Measurements from ENCODE around the gene CBX2.

Gene CBX2

GRCh38 chr17:79826841-79827578 lies 49.1 kb downstream of the CBX2 start:
- TF ChIP-seq FOXP2 (optimal IDR thresholded peaks at IDR 0.05; ENCODE audit: borderline replicate concordance, extremely low read depth, extremely low read length, insufficient read depth) (no peak), TAF1 (IDR thresholded peaks at IDR 0.05; ENCODE audit: borderline replicate concordance, insufficient read depth, low read length) (no peak), REST (IDR thresholded peaks at IDR 0.05; ENCODE audit: insufficient read depth in 1 of 2, low read depth in 2 of 2, low read length in 2 of 2) (no peak), POLR2AphosphoS5 (IDR thresholded peaks at IDR 0.05; ENCODE audit: low read depth, low read length) (no peak), SIN3A (IDR thresholded peaks at IDR 0.05; ENCODE audit: borderline replicate concordance, insufficient read depth, low read length) (no peak)

GRCh38 chr17:79829004-79829403 lies 51.1 kb downstream of the CBX2 start:
- TF ChIP-seq REST (IDR thresholded peaks at IDR 0.05; ENCODE audit: insufficient read depth in 1 of 2, low read depth in 2 of 2, low read length in 2 of 2), result 0 out of 4 replicates have a peak, but pooled peaks of 1 of the 2 experiments have one; percentile 39
- no peak for TF ChIP-seq FOXP2 (optimal IDR thresholded peaks at IDR 0.05; ENCODE audit: borderline replicate concordance, extremely low read depth, extremely low read length, insufficient read depth)
- TF ChIP-seq POLR2AphosphoS5 (IDR thresholded peaks at IDR 0.05; ENCODE audit: low read depth, low read length), result no peak

- TF ChIP-seq FOXP2 (optimal IDR thresholded peaks at IDR 0.05; ENCODE audit: borderline replicate concordance, extremely low read depth, extremely low read length, insufficient read depth), result no peak
- TF ChIP-seq POLR2AphosphoS5 (IDR thresholded peaks at IDR 0.05; ENCODE audit: low read depth, low read length), result no peak
- no peak for TF ChIP-seq SIN3A (IDR thresholded peaks at IDR 0.05; ENCODE audit: borderline replicate concordance, insufficient read depth, low read length)
- no peak for TF ChIP-seq REST (IDR thresholded peaks at IDR 0.05; ENCODE audit: insufficient read depth in 1 of 2, low read depth in 2 of 2, low read length in 2 of 2)
- no peak for TF ChIP-seq TAF1 (IDR thresholded peaks at IDR 0.05; ENCODE audit: borderline replicate concordance, insufficient read depth, low read length)
These were observed 51.5 kb downstream of the CBX2 start for GRCh38 chr17:79829457-79829856.

GRCh38 chr17:79830303-79830702 lies 52.4 kb downstream of the CBX2 start:
- TF ChIP-seq TAF1 (IDR thresholded peaks at IDR 0.05; ENCODE audit: borderline replicate concordance, insufficient read depth, low read length), result no peak
- TF ChIP-seq FOXP2 (optimal IDR thresholded peaks at IDR 0.05; ENCODE audit: borderline replicate concordance, extremely low read depth, extremely low read length, insufficient read depth), result no peak
- no peak for TF ChIP-seq SIN3A (IDR thresholded peaks at IDR 0.05; ENCODE audit: borderline replicate concordance, insufficient read depth, low read length)
- no peak for TF ChIP-seq REST (IDR thresholded peaks at IDR 0.05; ENCODE audit: insufficient read depth in 1 of 2, low read depth in 2 of 2, low read length in 2 of 2)
- TF ChIP-seq POLR2AphosphoS5 (IDR thresholded peaks at IDR 0.05; ENCODE audit: low read depth, low read length), result no peak
